ENCODE data around the gene COL5A1.
"Not testable (repeated sequence)": the region's sequence is repeated elsewhere in the genome, so short reads cannot be mapped to it uniquely, and the experiment has no call there.

COL5A1 gene

DNA sequence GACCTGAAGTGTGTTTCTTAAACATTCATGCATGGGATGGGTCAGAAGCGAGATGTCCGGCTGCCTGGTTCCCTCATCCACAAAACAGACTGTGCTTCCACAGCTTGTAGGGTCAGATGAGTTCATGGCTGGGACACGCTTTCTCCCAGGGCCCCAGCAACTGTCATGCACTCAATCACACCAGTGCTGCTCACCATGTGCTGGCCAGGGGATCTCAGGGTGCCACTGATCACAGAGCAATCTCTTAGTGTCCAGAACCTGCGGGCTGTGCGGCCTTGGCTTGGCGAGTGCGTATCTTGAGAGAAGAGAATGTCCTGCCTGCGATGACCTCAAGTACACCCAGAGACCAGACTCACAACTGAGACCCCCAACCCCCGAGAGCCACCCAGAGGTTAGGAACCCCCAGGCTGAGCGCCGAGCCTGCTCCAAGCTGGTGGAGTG is 213.0 kb downstream of the COL5A1 start:
- no peak for DNase-seq
- no peaks in the 10 kb centered on the region for H3K27me3 ChIP-seq (ENCODE audit: insufficient read depth, low read length, poor library complexity)
- no peak for ATAC-seq (ENCODE audit: insufficient read depth, low read depth)

GRCh38 chr9:134855231-134855899 is 213.8 kb downstream of the COL5A1 start:
- DNase-seq (no peak), ATAC-seq (ENCODE audit: insufficient read depth, low read depth) (no peak)
- no peak overlapping the region for H3K27ac ChIP-seq (ENCODE audit: low read length)
- no peak overlapping the region for H3K4me3 ChIP-seq (ENCODE audit: low read depth in 1 of 2, low read length in 2 of 2)
- no peaks in the 10 kb centered on the region for H3K4me1 ChIP-seq (ENCODE audit: insufficient read depth, low read length)
- no peaks in the 10 kb centered on the region for H3K27me3 ChIP-seq (ENCODE audit: insufficient read depth, low read length, poor library complexity)
- H3K4me2 ChIP-seq (ENCODE audit: insufficient read depth, low read length): no peak overlapping the region
- H3K79me2 ChIP-seq (ENCODE audit: insufficient read depth, low read length): no peaks in the 10 kb centered on the region
- peaks cover 8% of the 10 kb centered on the region for H3K9me3 ChIP-seq (ENCODE audit: insufficient read depth, low read length, severe bottlenecking)
- no peak for TF ChIP-seq EZH2 (IDR thresholded peaks at IDR 0.05; ENCODE audit: borderline replicate concordance, low read depth, low read length, severe bottlenecking)
- TF ChIP-seq, protein P1, sequence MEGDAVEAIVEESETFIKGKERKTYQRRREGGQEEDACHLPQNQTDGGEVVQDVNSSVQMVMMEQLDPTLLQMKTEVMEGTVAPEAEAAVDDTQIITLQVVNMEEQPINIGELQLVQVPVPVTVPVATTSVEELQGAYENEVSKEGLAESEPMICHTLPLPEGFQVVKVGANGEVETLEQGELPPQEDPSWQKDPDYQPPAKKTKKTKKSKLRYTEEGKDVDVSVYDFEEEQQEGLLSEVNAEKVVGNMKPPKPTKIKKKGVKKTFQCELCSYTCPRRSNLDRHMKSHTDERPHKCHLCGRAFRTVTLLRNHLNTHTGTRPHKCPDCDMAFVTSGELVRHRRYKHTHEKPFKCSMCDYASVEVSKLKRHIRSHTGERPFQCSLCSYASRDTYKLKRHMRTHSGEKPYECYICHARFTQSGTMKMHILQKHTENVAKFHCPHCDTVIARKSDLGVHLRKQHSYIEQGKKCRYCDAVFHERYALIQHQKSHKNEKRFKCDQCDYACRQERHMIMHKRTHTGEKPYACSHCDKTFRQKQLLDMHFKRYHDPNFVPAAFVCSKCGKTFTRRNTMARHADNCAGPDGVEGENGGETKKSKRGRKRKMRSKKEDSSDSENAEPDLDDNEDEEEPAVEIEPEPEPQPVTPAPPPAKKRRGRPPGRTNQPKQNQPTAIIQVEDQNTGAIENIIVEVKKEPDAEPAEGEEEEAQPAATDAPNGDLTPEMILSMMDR (IDR thresholded peaks at IDR 0.05; ENCODE audit: borderline replicate concordance, extremely low read depth, low read length, poor library complexity, severe bottlenecking): no peak
- no peak overlapping the region for H3K9ac ChIP-seq (ENCODE audit: low read depth, low read length)
- no peaks in the 10 kb centered on the region for H3K36me3 ChIP-seq (ENCODE audit: insufficient read depth, low read length)
- H2AFZ ChIP-seq (ENCODE audit: low read depth, low read length): no peak overlapping the region
- no peaks in the 10 kb centered on the region for H4K20me1 ChIP-seq (ENCODE audit: insufficient read depth, low read length)

More for the DNA sequence above, 213.0 kb downstream of the COL5A1 start:
- Histone ChIP-seq H3K4me2 (ENCODE audit: insufficient read depth, low read length) (no peak overlapping the region), H3K36me3 (ENCODE audit: insufficient read depth, low read length) (no peaks in the 10 kb centered on the region), H4K20me1 (ENCODE audit: insufficient read depth, low read length) (no peaks in the 10 kb centered on the region), H3K27ac (ENCODE audit: low read length) (no peak overlapping the region), H3K79me2 (ENCODE audit: insufficient read depth, low read length) (no peaks in the 10 kb centered on the region), H2AFZ (ENCODE audit: low read depth, low read length) (no peak overlapping the region), H3K9ac (ENCODE audit: low read depth, low read length) (no peak overlapping the region), H3K4me3 (ENCODE audit: low read depth in 1 of 2, low read length in 2 of 2) (no peak overlapping the region), H3K4me1 (ENCODE audit: insufficient read depth, low read length) (no peaks in the 10 kb centered on the region), H3K9me3 (ENCODE audit: insufficient read depth, low read length, severe bottlenecking) (peaks cover 8% of the 10 kb centered on the region)
- no peak for TF ChIP-seq EZH2 (IDR thresholded peaks at IDR 0.05; ENCODE audit: borderline replicate concordance, low read depth, low read length, severe bottlenecking)
- TF ChIP-seq, protein P1 (IDR thresholded peaks at IDR 0.05; ENCODE audit: borderline replicate concordance, extremely low read depth, low read length, poor library complexity, severe bottlenecking): no peak

DNA sequence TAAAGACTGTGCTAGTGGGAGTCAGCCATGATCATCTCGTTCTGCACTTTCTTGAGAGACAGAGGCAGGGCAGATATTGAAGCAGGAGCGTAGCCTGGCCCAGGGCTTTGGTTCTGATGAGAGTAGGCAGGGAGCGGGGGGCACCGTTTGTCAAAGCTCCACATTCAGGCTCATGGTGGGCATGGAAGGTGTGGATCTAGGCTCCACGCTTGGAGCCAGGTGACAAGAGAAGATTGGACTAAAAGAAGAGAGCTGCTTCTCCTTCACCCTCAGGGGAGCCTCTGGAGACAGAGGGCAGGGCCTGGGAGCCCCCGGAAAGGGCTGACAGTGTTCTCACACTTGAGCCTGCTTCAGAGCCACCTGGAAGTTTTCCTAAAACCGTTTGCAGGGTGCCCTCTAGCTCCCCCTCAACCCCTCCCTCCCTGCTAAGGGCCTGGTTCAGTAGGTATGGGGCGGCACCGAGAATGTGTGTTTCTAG is 214.3 kb downstream of the COL5A1 start:
- Histone ChIP-seq H3K4me2 (ENCODE audit: insufficient read depth, low read length) (no peak overlapping the region), H3K27me3 (ENCODE audit: insufficient read depth, low read length, poor library complexity) (no peaks in the 10 kb centered on the region), H3K36me3 (ENCODE audit: insufficient read depth, low read length) (no peaks in the 10 kb centered on the region), H3K4me3 (ENCODE audit: low read depth in 1 of 2, low read length in 2 of 2) (no peak overlapping the region), H3K79me2 (ENCODE audit: insufficient read depth, low read length) (no peaks in the 10 kb centered on the region), H3K4me1 (ENCODE audit: insufficient read depth, low read length) (no peaks in the 10 kb centered on the region), H3K9me3 (ENCODE audit: insufficient read depth, low read length, severe bottlenecking) (peaks cover 3% of the 10 kb centered on the region), H3K9ac (ENCODE audit: low read depth, low read length) (no peak overlapping the region), H3K27ac (ENCODE audit: low read length) (no peak overlapping the region), H4K20me1 (ENCODE audit: insufficient read depth, low read length) (no peaks in the 10 kb centered on the region), H2AFZ (ENCODE audit: low read depth, low read length) (no peak overlapping the region)
- ATAC-seq (ENCODE audit: insufficient read depth, low read depth): no peak
- no peak for DNase-seq
- TF ChIP-seq EZH2 (IDR thresholded peaks at IDR 0.05; ENCODE audit: borderline replicate concordance, low read depth, low read length, severe bottlenecking): no peak
- TF ChIP-seq, protein P1 (IDR thresholded peaks at IDR 0.05; ENCODE audit: borderline replicate concordance, extremely low read depth, low read length, poor library complexity, severe bottlenecking): no peak

DNA sequence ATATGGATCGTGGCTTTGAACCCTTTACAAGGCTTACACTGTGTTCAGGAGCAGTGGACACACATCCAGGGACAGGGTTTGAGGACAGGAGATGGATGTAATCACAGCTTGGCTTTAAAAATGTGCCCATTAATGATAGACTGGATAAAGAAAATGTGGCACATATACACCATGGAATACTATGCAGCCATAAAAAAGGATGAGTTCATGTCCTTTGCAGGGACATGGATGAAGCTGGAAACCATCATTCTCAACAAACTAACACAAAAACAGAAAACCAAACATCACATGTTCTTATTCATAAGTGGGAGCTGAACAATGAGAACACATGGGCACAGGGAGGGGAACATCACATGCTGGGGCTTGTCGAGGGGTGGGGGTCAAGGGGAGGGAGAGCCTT is 215.8 kb downstream of the COL5A1 start:
- not testable (repeated sequence) for H3K4me2 ChIP-seq (ENCODE audit: insufficient read depth, low read length); H3K4me1 ChIP-seq (ENCODE audit: insufficient read depth, low read length); H3K9me3 ChIP-seq (ENCODE audit: insufficient read depth, low read length, severe bottlenecking); ATAC-seq (ENCODE audit: insufficient read depth, low read depth); H3K9ac ChIP-seq (ENCODE audit: low read depth, low read length); H3K36me3 ChIP-seq (ENCODE audit: insufficient read depth, low read length); H2AFZ ChIP-seq (ENCODE audit: low read depth, low read length); H3K79me2 ChIP-seq (ENCODE audit: insufficient read depth, low read length); H4K20me1 ChIP-seq (ENCODE audit: insufficient read depth, low read length); H3K4me3 ChIP-seq (ENCODE audit: low read depth in 1 of 2, low read length in 2 of 2); H3K27ac ChIP-seq (ENCODE audit: low read length); DNase-seq; H3K27me3 ChIP-seq (ENCODE audit: insufficient read depth, low read length, poor library complexity)

Data from DND-41 (cell line).